ENCODE results near the gene PRF1. TPM values are rescaled to one million over a fixed set of nuclear protein-coding genes. Genes with fewer than 3 reads are reported as not detected.

PRF1 gene
- total RNA-seq, 1 experiment from 2014 or later: not detected

DNA sequence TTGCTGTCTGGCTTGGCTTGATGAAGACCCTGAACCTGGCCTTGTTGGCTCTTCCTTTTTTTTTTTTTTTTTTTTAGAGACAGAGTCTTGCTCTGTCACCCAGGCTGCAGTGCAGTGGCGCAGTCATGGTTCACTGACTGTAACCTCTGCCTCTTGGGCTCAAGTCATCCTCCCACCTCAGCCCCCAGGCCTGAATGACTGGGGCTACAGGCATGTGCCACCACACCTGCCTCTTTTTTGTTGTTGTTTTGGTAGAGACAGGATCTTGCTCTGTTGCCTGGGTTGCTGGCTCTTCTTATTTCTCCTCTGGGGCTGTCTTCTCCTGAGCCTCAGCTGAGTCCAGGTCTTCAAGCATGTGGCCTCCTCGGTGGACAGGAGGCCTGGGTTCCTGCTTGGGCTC is 44.7 kb downstream of the PRF1 start:
- Histone ChIP-seq H3K27me3 (ENCODE audit: control insufficient read depth, insufficient read depth, low read length) (no peaks in the 10 kb centered on the region), H3K4me3 (ENCODE audit: insufficient read depth, low read depth, low read length) (no peak overlapping the region), H3K36me3 (replicated peaks; ENCODE audit: control insufficient read depth, insufficient read depth, low read length) (peaks cover 3% of the 10 kb centered on the region)
- no peak for DNase-seq

DNA sequence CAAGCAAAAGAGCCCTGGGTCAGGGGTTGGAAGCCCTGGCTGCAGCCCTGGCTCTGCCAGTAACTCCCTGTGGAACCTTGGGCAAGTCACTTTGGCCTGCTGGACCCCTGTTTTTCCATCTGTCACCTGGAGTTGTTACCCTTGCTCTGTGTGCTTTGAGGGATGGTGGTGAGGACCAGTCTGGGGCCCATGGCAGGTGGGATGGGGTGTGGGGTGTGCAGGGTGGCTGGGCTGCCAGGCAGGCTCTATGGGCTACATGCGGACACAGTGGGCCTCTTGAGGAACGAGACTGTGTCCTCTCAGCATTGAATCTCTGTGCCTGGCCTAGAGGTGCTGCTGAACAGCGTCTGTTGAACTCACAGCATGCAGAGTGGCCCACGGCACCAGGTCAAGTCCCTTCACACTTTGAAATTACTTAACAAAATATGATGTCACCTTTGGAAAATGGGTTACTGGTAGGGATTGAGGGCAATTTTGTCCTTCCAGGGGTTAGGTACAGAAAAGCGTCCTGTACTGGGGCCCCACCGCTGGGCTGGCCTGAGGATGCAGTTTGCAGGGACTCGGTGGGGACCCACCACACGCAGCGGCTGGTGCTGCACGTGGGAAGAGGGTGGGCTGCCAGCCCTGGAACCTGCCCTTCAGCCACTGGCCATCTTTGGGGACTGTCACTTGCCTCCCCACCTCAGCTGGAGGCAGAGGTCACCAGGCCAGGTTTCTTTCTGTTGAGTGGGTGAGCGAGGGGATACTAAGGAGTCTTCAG is 45.3 kb downstream of the PRF1 start:
- H3K4me3 ChIP-seq (ENCODE audit: insufficient read depth, low read depth, low read length): no peak overlapping the region
- peak; percentile 40 for DNase-seq
- H3K36me3 ChIP-seq (replicated peaks; ENCODE audit: control insufficient read depth, insufficient read depth, low read length): peaks cover 5% of the 10 kb centered on the region
- no peaks in the 10 kb centered on the region for H3K27me3 ChIP-seq (ENCODE audit: control insufficient read depth, insufficient read depth, low read length)

DNA sequence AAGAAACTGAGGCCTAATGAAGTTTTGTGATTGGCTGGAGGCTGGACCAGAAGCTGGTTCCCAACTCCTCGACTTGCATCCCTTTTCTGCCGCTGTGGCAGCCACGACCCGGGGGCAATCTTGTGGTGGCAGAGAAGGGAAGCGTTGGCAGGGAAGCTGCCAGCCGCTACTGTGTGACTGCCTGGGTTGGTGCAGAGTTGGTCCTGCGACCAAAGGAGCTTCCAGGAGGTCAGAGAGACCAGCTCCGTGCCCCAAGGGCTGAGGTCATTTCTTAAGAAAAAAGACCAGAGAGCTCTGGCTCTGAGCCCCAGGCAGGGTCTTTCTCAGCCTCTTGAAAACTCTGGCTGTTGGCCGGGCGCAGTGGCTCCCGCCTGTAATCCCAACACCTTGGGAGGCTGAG is 47.2 kb downstream of the PRF1 start:
- no peak overlapping the region for H3K4me3 ChIP-seq (ENCODE audit: insufficient read depth, low read depth, low read length)
- H3K27me3 ChIP-seq (ENCODE audit: control insufficient read depth, insufficient read depth, low read length): no peaks in the 10 kb centered on the region
- H3K36me3 ChIP-seq (replicated peaks; ENCODE audit: control insufficient read depth, insufficient read depth, low read length): peaks cover 9% of the 10 kb centered on the region
- DNase-seq: peak; percentile 23

GRCh38 chr10:70552586-70552985 is 50.0 kb downstream of the PRF1 start:
- no peak for DNase-seq
- H3K27me3 ChIP-seq (ENCODE audit: control insufficient read depth, insufficient read depth, low read length): no peaks in the 10 kb centered on the region
- H3K36me3 ChIP-seq (replicated peaks; ENCODE audit: control insufficient read depth, insufficient read depth, low read length): peaks cover 9% of the 10 kb centered on the region
- H3K4me3 ChIP-seq (ENCODE audit: insufficient read depth, low read depth, low read length): no peak overlapping the region

DNA sequence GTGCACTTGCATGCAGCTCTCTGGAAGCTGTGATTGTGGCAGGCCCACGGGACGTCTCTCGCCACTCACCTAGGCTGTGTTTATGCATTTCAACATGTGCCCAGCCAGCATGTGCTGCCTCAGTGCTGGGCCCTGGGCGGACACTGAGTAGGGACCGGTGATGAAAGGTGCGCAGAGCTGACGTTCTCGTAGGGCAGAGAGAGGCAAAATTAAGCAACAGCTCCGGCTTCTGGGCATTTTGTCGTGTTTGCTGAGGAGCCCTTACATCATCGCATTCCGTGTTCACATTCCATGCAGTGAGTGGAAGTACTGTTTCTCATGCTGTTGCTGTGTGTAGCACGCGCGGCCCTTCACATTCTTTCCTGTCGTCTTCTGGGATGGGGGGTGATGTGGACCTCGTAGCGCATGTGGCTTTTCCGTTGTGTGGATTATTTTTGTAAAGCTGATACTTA is 50.5 kb downstream of the PRF1 start:
- DNase-seq: no peak
- H3K27me3 ChIP-seq (ENCODE audit: control insufficient read depth, insufficient read depth, low read length): no peaks in the 10 kb centered on the region
- no peak overlapping the region for H3K4me3 ChIP-seq (ENCODE audit: insufficient read depth, low read depth, low read length)
- peaks cover 11% of the 10 kb centered on the region for H3K36me3 ChIP-seq (replicated peaks; ENCODE audit: control insufficient read depth, insufficient read depth, low read length)

- Histone ChIP-seq H3K27me3 (ENCODE audit: control insufficient read depth, insufficient read depth, low read length) (no peaks in the 10 kb centered on the region), H3K36me3 (replicated peaks; ENCODE audit: control insufficient read depth, insufficient read depth, low read length) (peaks cover 11% of the 10 kb centered on the region), H3K4me3 (ENCODE audit: insufficient read depth, low read depth, low read length) (no peak overlapping the region)
- no peak for DNase-seq
Measured at GRCh38 chr10:70551466-70551865, 51.1 kb downstream of the PRF1 start.

GRCh38 chr10:70550459-70550858 is 52.1 kb downstream of the PRF1 start:
- no peaks in the 10 kb centered on the region for H3K27me3 ChIP-seq (ENCODE audit: control insufficient read depth, insufficient read depth, low read length)
- DNase-seq: no peak
- no peak overlapping the region for H3K4me3 ChIP-seq (ENCODE audit: insufficient read depth, low read depth, low read length)
- peaks cover 11% of the 10 kb centered on the region for H3K36me3 ChIP-seq (replicated peaks; ENCODE audit: control insufficient read depth, insufficient read depth, low read length)

- Histone ChIP-seq H3K36me3 (replicated peaks; ENCODE audit: control insufficient read depth, insufficient read depth, low read length) (peaks cover 11% of the 10 kb centered on the region), H3K27me3 (ENCODE audit: control insufficient read depth, insufficient read depth, low read length) (no peaks in the 10 kb centered on the region), H3K4me3 (ENCODE audit: insufficient read depth, low read depth, low read length) (no peak overlapping the region)
- DNase-seq: peak; percentile 90
Measured at GRCh38 chr10:70549962-70550458, 52.5 kb downstream of the PRF1 start.

DNA sequence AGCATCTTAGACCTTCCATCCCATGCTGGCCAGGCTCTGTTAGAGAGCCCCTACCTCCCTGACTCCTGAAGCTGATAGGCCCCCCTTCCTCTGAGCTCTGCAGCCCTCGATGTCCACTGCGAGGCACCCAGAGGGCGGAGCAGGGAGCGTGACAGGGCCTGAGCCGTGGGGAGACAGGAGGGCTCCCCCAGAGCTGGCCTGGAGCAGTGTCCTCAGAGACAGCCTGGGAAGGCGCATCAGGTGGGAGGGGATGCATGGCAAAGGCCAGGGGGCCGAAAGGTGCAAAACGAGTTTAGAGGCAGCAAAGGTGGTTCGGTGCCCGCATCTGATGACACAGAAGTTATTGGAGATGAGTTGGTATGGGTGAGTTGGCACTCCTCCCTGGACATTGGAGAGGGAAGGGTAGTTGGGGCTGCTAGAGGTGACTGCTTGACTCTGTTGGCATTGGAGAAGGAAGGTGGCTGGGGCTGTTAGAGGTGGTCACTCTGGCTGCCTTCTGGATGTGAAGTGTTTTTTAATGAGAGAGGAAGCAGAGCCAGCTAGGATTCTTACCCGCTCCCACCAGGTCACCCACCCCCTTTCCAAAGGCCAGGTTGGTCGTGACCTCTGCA is 53.1 kb downstream of the PRF1 start:
- Histone ChIP-seq H3K36me3 (replicated peaks; ENCODE audit: control insufficient read depth, insufficient read depth, low read length) (peaks cover 11% of the 10 kb centered on the region), H3K4me3 (ENCODE audit: insufficient read depth, low read depth, low read length) (no peak overlapping the region), H3K27me3 (ENCODE audit: control insufficient read depth, insufficient read depth, low read length) (no peaks in the 10 kb centered on the region)
- DNase-seq: no peak

Other genes with a start within 250 kb of the PRF1 start
- gene LRRC20, start 220.1 kb downstream of the PRF1 start, total RNA-seq (2014; rRNA removed; shearing (Covaris generic)): 26.6 and 27.8 TPM in 2 replicates
- 68.6 and 78.0 TPM in 2 replicates for gene EIF4EBP2, start 198.6 kb downstream of the PRF1 start, total RNA-seq (2014; rRNA removed; shearing (Covaris generic))
- 151 and 252 TPM in 2 replicates for gene NODAL, start 161.1 kb downstream of the PRF1 start, total RNA-seq (2014; rRNA removed; shearing (Covaris generic))
- 51.9 and 53.2 TPM in 2 replicates for gene PALD1, start 124.0 kb downstream of the PRF1 start, total RNA-seq (2014; rRNA removed; shearing (Covaris generic))
- 1.1 and 2.4 TPM in 2 replicates for gene ADAMTS14, start 69.8 kb upstream of the PRF1 start, total RNA-seq (2014; rRNA removed; shearing (Covaris generic))
- gene TBATA, start 182.6 kb upstream of the PRF1 start, total RNA-seq (2014; rRNA removed; shearing (Covaris generic)): not detected in 2 replicates
- gene SGPL1, start 213.2 kb upstream of the PRF1 start, total RNA-seq (2014; rRNA removed; shearing (Covaris generic)): 35.0 and 35.1 TPM in 2 replicates